Stimulated activated CD8-positive, alpha-beta memory T cell treated with anti-CD3 and anti-CD28 coated beads, Interleukin-4, amount 100 ng/mL, for 1 hour (primary cell): ENCODE results near the gene DPYSL4.

Experiments
- DNase-seq, 2 donors: peaks; one replicate each; pipeline ENCODE4 v3.0.0-alpha.2; 2020; ENCODE audit warnings: low read depth in 2 of 2, low spot score in 1 of 2

Gene DPYSL4

GRCh38 chr10:132162590-132163277, 24.0 kb upstream of the DPYSL4 start:
- no peak for DNase-seq

DNA sequence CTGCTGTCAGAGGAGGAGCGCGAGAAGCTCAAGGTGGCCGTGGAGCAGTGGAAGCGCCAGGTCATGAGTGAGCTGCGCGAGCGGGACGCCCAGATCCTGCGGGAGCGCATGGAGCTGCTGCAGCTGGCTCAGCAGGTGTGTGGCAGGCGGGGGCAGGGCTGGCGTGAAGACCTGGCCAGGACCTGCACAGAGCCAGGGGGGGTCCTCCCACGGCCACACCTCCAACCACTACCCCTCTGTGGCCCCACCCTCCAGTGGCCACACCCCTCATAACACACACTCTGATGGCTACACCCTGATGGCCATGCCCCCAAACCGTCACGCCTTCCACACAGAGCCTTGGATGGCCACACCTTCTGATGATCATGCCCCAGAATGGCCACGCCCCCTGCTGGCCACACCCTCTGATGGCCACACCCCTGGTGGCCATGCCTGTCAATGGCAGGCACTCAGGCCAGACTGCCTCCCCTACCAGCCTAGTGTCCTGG, 23.4 kb upstream of the DPYSL4 start:
- DNase-seq: no peak

GRCh38 chr10:132163826-132164515, 22.8 kb upstream of the DPYSL4 start:
- no peak for DNase-seq

DNA sequence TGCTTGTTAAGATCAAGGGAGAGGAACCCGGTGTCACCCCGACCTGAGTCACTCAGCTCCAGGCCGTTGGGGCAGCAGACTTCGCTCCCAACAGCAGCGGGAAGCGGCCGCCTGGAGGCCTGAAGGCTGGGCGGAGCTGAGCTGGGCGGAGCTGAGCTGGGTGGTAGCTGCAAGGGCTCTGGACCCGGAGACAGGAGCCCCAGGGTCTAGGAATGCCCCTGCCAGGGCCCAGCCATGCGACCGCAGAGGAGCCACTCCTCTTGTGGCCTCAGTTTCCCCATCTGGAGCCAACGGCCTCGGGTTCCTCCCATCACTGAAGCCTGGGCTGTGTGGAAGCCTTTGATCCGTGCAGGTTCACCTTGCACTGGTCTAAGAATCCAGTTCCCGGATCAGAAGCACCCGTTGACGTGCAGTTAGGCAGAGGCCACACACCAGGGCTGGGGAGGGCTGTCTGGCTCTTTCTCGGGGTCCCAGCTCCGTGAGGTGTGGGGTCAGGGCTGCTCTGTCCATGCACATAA, 21.9 kb upstream of the DPYSL4 start:
- DNase-seq: no peak

GRCh38 chr10:132165416-132165980, 21.2 kb upstream of the DPYSL4 start:
- no peak for DNase-seq

DNA sequence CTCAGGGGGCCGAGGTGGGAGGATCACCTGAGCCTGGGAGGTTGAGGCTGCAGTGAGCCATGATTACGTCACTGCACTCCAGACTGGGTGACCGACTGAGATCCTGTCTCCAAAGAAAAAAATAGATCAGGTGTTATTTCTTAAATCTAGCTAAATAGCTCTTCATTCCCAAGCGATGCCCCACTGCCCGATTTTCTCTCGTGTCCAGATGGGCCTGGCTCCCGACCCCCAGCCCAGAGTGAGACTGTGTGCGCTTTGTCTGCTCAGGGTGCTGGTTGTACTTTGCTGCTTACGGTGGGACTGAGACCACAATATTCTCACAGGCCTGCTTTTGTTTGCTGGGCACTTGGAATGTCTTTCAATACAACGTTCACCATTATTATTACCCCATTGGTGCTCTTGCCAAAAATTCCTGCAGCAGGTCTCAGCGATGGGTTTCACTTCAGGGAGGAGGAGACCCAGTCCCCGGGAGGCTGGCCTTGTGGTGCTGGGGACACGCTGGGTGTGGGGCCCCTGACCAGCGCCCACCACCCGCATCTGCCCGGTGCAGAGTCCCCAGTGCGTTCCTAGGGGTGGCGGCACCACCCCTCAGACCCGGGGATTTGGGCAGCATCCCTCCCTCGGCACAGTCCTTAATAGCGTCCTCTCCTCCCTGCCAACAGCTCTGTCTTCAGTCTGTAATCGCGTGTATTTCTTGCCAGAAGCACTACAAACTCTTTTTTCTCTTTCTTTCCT, 20.4 kb upstream of the DPYSL4 start:
- no peak for DNase-seq

DNA sequence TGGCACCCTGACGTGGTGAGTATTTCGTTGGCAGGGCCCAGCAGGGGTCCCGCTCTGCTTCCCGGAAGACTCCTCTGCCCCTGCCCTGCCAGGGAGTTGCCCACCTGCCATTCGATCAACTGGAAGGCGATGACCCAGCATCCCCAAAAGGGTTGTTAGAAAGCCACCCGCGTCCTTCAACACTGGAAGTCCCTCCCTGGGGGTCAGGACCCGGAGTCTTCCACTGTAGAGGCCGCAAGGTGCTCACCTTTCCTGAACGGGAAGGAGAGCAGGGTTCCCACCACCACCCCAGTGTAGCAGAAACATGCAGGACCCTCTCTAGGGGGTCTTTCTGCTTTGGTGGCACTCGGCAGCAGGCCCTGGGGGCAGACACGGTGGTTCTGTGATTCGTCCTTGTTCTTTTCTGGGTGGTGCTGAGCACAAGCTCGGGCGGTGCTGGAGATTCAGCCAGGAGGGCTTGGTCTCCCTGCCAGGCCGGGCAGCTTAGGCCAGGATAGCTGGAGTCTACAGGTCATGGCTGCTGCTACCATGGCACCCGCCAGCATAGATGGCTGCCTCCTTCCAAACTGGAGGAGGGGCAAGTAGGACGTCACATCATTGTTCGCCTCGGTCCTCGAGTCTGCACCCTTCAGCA, 19.6 kb upstream of the DPYSL4 start:
- no peak for DNase-seq

DNA sequence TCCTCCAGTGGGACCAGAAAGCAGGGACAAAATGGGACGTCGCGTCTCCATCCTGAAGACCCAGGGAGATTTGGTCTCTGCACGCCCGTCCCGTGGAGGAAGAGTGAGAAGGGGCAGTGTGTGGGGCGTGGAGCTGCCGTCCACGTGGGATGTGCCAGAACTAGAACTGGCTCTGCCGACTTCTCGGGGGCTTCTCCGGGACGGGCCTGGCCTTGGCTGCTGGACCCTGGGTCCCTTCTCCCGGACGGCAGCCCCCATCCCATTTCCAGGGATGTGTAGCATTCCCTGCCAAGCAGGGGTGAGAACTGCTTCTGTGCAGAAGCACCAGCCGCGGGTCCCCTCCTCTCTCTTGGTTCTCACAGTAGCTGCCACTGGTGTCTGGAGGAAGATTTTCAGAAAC, 18.8 kb upstream of the DPYSL4 start:
- no peak for DNase-seq

GRCh38 chr10:132168571-132169030, 18.1 kb upstream of the DPYSL4 start:
- no peak for DNase-seq

DNA sequence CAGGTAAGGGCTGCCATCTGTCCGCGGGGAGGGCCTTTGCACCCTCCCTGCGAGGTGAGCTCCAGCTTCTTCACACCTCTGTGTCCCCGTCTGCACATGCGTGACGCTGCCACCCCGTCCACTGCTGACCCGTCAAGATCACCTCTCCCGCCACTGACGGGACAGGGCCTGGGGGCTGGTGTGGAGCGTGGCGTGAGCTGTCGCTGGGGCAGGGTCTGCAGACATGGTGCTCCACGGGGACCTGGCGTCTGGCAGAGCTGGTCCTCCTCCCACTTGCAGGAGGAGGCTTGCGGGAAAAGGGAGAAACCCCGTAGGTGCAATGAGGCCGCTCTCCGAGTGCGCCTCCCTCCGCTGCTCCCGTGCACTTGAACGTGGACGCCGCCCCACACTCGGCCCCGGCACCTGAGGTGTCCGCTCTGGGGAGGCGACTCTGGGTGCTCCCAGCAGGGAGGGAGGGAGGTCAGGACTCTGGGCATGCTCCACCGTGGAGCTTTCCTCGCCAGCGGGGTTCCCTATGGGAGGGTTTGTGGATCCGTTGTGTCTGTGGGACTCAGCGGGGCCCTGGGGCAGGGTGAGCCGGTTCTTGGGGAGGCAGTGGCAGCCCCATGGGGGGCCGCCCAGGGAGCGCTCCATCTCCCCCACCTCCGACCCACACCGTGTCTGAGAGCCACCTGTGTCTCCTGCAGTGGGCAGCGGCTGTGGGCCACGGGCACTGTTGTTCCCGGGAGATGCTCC, 17.6 kb upstream of the DPYSL4 start:
- no peak for DNase-seq

DNA sequence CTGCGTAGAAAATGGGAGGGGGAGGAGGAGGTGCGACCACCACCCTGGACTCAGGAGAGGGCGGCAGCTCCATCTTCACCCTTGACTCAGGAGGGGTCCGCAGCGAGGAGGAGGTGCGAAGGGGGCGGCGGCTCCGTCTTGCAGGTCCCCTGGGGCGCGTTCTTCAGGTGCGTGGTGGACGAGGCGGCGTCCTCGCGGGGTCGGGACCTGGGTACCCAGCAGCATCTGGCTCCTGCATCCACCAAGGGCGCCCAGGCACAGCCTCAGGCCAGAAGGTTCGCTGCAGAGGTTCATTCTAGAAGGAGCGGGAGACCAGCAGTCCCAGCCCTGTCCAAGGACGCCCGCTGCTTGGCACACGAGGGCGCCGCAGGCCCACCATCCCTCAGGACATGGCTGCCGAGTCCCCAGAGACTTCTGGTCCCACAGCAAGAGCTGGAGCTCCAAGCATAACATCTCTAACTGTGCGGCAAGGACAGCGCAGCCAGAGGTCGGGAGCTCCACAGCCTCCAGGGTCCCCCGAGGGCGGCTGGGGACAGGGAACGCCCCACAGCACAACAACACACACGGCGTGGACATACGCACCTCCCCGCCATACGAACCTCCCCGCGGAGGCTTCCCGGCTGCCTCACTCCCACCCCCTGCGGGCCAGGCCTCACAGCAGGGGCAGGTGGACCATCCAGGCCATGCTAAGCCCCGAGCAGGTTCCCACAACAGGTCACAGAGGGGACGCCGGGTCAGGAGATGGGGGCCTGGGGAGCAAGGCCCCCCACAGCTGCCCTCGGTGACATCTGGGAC, 16.8 kb upstream of the DPYSL4 start:
- no peak for DNase-seq

DNA sequence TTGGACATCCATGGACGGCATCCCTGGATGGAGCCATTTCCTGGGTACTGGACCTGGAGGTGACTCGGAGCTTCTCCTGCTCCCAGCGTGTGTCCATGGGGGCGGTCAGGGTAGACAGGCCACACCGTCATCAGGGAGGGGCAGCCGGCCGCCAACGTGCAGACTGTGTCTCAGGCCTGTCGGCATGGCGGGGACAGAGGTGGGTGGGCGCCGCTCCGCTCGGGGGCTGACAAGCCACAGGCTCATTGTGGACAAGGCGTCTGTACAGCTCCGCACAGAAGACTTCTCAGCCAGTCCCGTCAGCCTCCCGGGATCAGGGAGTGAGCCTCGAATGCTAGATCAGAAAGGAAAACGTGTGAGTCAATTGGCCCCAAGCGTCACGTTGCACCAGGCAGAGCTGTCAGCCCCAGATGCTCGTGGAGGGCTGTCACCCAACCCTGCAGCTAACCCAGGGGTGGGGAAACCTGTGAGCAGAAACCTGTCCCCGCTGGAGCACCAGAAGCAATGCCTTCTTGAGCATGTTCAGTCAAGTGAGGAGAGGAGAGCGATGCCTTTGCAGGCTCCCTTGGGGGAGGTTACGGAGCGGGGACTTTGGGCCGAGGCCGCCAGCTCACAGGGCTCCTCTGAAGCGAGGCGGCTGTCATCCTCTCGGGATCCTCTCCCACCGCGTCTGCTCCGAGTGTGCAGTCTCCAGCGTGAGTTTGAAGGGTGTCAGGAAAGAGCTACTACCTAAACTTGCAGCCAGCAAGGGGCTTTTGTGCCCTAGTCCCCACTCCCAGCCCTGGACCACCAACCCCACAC, 16.0 kb upstream of the DPYSL4 start:
- DNase-seq: no peak

GRCh38 chr10:132172091-132173066, 14.4 kb upstream of the DPYSL4 start:
- no peak for DNase-seq

DNA sequence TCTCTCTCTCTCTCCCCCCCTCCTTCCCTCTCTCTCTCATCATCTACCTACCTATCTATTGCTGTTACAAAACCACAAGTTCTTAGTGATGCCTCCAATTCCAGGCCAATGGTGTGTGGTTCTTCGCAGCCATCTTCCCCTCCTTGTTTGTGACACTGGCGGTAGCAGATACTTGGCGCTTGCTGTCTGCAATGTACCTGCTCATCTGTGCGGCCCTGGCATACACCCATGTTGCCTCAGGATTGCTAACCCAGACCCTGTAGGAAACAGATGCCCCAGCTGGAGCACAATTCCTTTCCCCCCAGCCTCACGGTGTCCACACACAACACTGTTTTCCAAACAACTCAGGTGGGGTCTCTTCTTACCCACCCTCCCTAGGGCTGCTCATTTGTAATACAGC, 13.6 kb upstream of the DPYSL4 start:
- DNase-seq: no peak

DNA sequence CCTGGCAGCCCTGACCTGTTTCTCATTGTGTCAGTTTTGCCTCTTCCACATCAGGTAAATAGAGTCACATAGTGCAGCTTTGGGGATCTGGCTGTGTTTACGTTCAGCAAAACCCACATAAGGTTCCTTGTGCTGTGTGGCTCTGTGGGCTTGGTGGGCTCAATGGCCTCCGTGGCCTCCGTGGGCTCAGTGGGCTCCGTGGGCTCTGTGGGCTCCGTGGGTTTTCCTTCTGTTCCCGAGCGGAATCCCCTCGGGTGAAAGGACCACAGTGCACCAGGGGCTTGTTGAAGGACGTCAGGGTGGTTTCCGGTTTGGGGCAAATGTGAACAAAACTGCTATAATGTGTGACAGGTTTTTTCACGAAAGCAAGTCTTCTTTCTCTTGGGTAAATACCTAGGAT, 12.5 kb upstream of the DPYSL4 start:
- DNase-seq: no peak

DNA sequence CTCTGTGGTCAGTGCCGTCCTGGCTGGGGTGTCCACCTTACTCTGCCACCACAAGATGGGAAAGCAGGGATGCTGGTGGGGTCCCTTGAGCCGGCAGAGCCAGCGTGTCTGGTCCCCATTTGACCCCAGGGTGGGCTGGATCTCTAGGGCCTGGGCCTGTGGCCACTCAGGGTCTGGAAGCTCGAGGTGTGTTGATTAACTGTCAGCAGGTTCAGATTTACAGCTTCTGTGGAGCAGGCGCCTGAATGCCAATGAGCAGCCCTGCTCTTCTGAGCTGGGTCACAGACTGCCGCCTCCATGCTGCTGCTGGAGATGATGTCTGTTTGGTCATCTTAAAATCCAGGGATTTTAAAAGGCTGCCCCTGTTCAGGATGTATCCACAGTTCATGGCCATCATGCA, 11.3 kb upstream of the DPYSL4 start:
- no peak for DNase-seq

DNA sequence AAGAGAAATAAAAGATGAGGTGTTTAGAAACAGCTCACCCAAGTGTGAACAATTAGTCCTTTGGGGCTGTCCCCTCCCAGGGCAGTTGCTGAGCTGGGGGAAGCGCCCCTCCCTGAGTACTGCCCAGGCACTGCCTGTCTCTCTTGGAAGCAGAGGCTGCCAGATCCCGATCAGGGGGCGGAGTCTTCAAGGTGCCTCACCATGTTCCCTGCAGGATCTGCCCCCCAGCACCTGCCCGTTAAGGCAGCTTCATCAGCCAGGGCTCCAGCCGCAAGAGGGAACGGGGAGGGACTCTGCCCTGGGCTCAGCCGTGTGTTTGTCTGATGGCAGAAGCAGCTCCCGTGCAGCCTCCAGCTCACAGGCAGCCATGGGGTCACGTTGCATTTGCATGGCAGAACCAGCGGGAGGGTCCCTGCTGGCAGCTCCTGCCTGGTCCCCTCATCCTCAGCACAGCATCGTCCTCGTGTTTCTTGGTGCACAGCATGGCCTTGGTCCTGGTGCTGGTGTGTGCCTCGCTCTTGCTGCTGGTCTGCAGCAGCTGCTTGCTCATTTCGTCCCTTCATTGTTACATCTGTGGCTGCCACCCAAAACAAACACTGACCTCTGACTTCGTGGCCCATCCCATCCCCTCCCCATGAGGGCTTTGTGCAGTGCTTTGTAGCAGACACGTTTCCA, 10.7 kb upstream of the DPYSL4 start:
- no peak for DNase-seq
